Endothelial cell of umbilical vein (primary cell): Measurements from ENCODE around the gene TSPAN18. TPM values are rescaled to one million over a fixed set of nuclear protein-coding genes. Genes with fewer than 3 reads are reported as not detected.

ENCODE experiments used
- BruUV-seq: library from RNA; stranded (reverse); fragments of 400-500 nt; replicated peaks from 2 replicates; lab custom pipeline; 2021; lab: Mats Ljungman, UMichigan
- CTCF ChIA-PET: fragments of 300-600, 350-600 bp; sonication (Branson Sonifier 250); formaldehyde crosslinking; loops from one replicate; lab custom pipeline; 2021; ENCODE audit warnings: antibody characterized with exemption, inconsistent platforms; lab: Charles Lee
- POLR2A ChIA-PET: fragments of 300-600, 350-600 bp; sonication (Branson Sonifier 250); formaldehyde crosslinking; loops from one replicate; lab custom pipeline; 2021; ENCODE audit warnings: antibody characterized with exemption, inconsistent platforms; lab: Charles Lee
- DNase-seq: peaks from one replicate; pipeline ENCODE4 v3.0.0-alpha.2; 2011; ENCODE audit warnings: low read depth, low spot score
- FAIRE-seq: peaks from 2 replicates; lab custom pipeline; 2011; peaks lifted over from hg19 to GRCh38; lab: Jason Lieb, UNC
- H2AFZ ChIP-seq: 2 replicates; pipeline ENCODE4 v1.6.0; 2012; ENCODE audit warnings: low read depth, low read length, control low read depth, inconsistent platforms
- H3K27ac ChIP-seq: 2 replicates; pipeline ENCODE4 v1.5.1; 2011; ENCODE audit warnings: low read depth, mild to moderate bottlenecking, control low read depth, low read length, moderate library complexity; ENCODE audit not compliant: insufficient read depth
- H3K27me3 ChIP-seq, 2 experiments: 2 replicates each; pipeline versions ENCODE4 v1.6.0 to v1.6.1; 2011; ENCODE audit warnings: low read length in 2 of 2, mixed read lengths in 1 of 2; ENCODE audit not compliant: control insufficient read depth in 2 of 2, insufficient read depth in 2 of 2
- H3K36me3 ChIP-seq, 2 experiments: 2 replicates in 1 of 2; 3 replicates in 1 of 2; pipeline ENCODE4 v1.5.1; 2011; ENCODE audit warnings: low read length in 2 of 2, mild to moderate bottlenecking in 1 of 2, moderate library complexity in 1 of 2; ENCODE audit not compliant: control insufficient read depth in 2 of 2, insufficient read depth in 2 of 2; ENCODE audit errors: extremely low read depth in 1 of 2
- H3K4me1 ChIP-seq: 3 replicates; pipeline ENCODE4 v1.5.1; 2011; ENCODE audit warnings: mild to moderate bottlenecking, low read length; ENCODE audit not compliant: control insufficient read depth, insufficient read depth; ENCODE audit errors: extremely low read depth
- H3K4me2 ChIP-seq: 2 replicates; pipeline ENCODE4 v1.6.1; 2011; ENCODE audit warnings: low read length, control low read depth, mixed read lengths; ENCODE audit not compliant: insufficient read depth
- H3K4me3 ChIP-seq, 3 experiments: fragments of 200-600 bp in 1 of 3; sonication (generic), shearing (Covaris generic) in 1 of 3; replicated peaks in 1 of 3; 2 replicates each; pipeline ENCODE4 v1.5.1; 2011 to 2016; ENCODE audit warnings: control low read depth in 3 of 3, low read length in 3 of 3, mild to moderate bottlenecking in 2 of 3, inconsistent platforms in 1 of 3, low read depth in 1 of 3, moderate library complexity in 1 of 3; ENCODE audit not compliant: insufficient read depth in 1 of 3
- H3K79me2 ChIP-seq: 2 replicates; pipeline ENCODE4 v1.6.0; 2012; ENCODE audit warnings: low read length, inconsistent platforms; ENCODE audit not compliant: control insufficient read depth, insufficient read depth
- H3K9ac ChIP-seq: replicated peaks from 2 replicates; pipeline ENCODE3; 2011; ENCODE audit warnings: low read length, control low read depth; ENCODE audit not compliant: insufficient read depth; ENCODE audit errors: extremely low read depth
- H3K9me1 ChIP-seq: replicated peaks from 3 replicates; pipeline ENCODE4 v1.6.0; 2011; ENCODE audit warnings: mild to moderate bottlenecking, low read length; ENCODE audit not compliant: control insufficient read depth, insufficient read depth; ENCODE audit errors: extremely low read depth
- H3K9me3 ChIP-seq: replicated peaks from 2 replicates; pipeline ENCODE4 v1.5.1; 2012; ENCODE audit warnings: low read length, inconsistent platforms; ENCODE audit not compliant: control insufficient read depth, insufficient read depth
- H4K20me1 ChIP-seq: replicated peaks from 2 replicates; pipeline ENCODE3; 2011; ENCODE audit warnings: mild to moderate bottlenecking, low read length; ENCODE audit not compliant: control insufficient read depth, insufficient read depth; ENCODE audit errors: extremely low read depth
- CTCF ChIP-seq, 2 donors: IDR thresholded peaks; 1 replicate in 1 of 2; 2 replicates in 1 of 2; pipeline ENCODE4 v1.5.1; 2011; ENCODE audit warnings: low read length in 2 of 2, mild to moderate bottlenecking in 2 of 2, moderate library complexity in 2 of 2, control low read depth in 1 of 2, inconsistent platforms in 1 of 2, low read depth in 1 of 2; ENCODE audit not compliant: insufficient read depth in 1 of 2; ENCODE audit errors: extremely low read depth in 1 of 2
- EZH2 ChIP-seq: IDR thresholded peaks from 2 replicates; pipeline ENCODE4 v1.6.1; 2012; ENCODE audit warnings: borderline replicate concordance, low read depth, mild to moderate bottlenecking, moderate library complexity, low read length, inconsistent platforms; ENCODE audit not compliant: severe bottlenecking
- FOS ChIP-seq: IDR thresholded peaks from 2 replicates; pipeline ENCODE4 v1.6.1; 2011; ENCODE audit warnings: mild to moderate bottlenecking, low read length, moderate library complexity, borderline replicate concordance; ENCODE audit not compliant: insufficient read depth
- GATA2 ChIP-seq: IDR thresholded peaks from 2 replicates; pipeline ENCODE4 v1.7.0; 2011; ENCODE audit warnings: low read depth, mild to moderate bottlenecking, moderate library complexity, mixed read lengths, low read length; ENCODE audit not compliant: insufficient read length, insufficient read depth
- JUN ChIP-seq: IDR thresholded peaks from 2 replicates; pipeline ENCODE4 v1.6.1; 2011; ENCODE audit warnings: borderline replicate concordance, low read depth; ENCODE audit not compliant: insufficient read length, insufficient read depth
- MAX ChIP-seq: IDR thresholded peaks from 2 replicates; pipeline ENCODE4 v1.6.1; 2011; ENCODE audit not compliant: insufficient read depth, insufficient read length
- MYC ChIP-seq: IDR thresholded peaks from one replicate; pipeline ENCODE4 v1.6.1; 2011; ENCODE audit warnings: mild to moderate bottlenecking, low read depth, low read length
- POLR2A ChIP-seq: IDR thresholded peaks from 2 replicates; pipeline ENCODE4 v1.6.1; 2012; ENCODE audit warnings: low read depth, mild to moderate bottlenecking, control low read depth, low read length
- POLR2AphosphoS5 ChIP-seq: IDR thresholded peaks from 2 replicates; pipeline ENCODE4 v1.6.1; 2012; ENCODE audit warnings: low read depth, mild to moderate bottlenecking, control low read depth, low read length, moderate library complexity; ENCODE audit not compliant: insufficient read depth
- dilution Hi-C: fragments of 300-500 bp; cut with MboI; formaldehyde crosslinking; loops from one replicate; pipeline ENCODE4 v1.15.0; 2019; ENCODE audit warnings: low sequenced_read_pairs; ENCODE audit not compliant: extremely low pct_ligation_motif_present
- intact Hi-C: fragments of 100-400 bp; cut with micrococcal nuclease; formaldehyde crosslinking; loops from one replicate; pipeline ENCODE4 v1.10.0; 2022
- polyA plus RNA-seq, 4 experiments: library from polyadenylated mRNA; depleted of rRNA in 3 of 4; stranded (reverse) in 3 of 4; unstranded in 1 of 4; fragments of >200 nt; gene quantifications; 2 replicates each; pipeline versions ENCODE4 v1.2.1 to v1.2.3, GENCODE V29; 2011 to 2012; ENCODE audit warnings: missing spikeins in 1 of 4
- total RNA-seq: library from RNA; stranded (reverse); gene quantifications from 2 replicates; pipeline ENCODE4 v1.2.3, GENCODE V29; 2021

TSPAN18 gene
- total and polyA plus RNA-seq, 2 donors (not counting 3 experiments of a cell fraction or from before 2014, with no cell fraction given), result 32.2 to 118 TPM

GRCh38 chr11:44879432-44879831, 152.7 kb downstream of the TSPAN18 start:
- H3K9me3 ChIP-seq, result no peaks in the 10 kb centered on the region
- no peaks in the 10 kb centered on the region for H4K20me1 ChIP-seq
- no peaks in the 10 kb centered on the region for H3K9me1 ChIP-seq
- no peak for TF ChIP-seq GATA2
- no peak for TF ChIP-seq MYC
- no peak for TF ChIP-seq FOS
- TF ChIP-seq JUN, result no peak
- TF ChIP-seq EZH2, result no peak
- TF ChIP-seq CTCF (IDR thresholded peaks at IDR 0.05; ENCODE audit: extremely low read depth in 1 of 2, insufficient read depth in 1 of 2, low read depth in 1 of 2, low read length in 2 of 2), result no peak
- no peak for TF ChIP-seq POLR2AphosphoS5
- no peak for TF ChIP-seq POLR2A
- no peak for TF ChIP-seq MAX
- H3K4me2 ChIP-seq, result no peak overlapping the region
- H3K27me3 ChIP-seq, result no peaks in the 10 kb centered on the region
- DNase-seq (no peak), FAIRE-seq (no peak)
- ChIA-PET POLR2A (no interaction called here), CTCF (interaction anchor here (0.8 kb wide), 1 partner anchor 14 kb away, joined by 4 read pairs; no protein-coding TSS in a partner anchor)
- intact Hi-C loops (loop anchor here (5.0 kb wide), 1 partner anchor 57 kb away; no protein-coding TSS in a partner anchor), dilution Hi-C loops (no loop called here)
- no peak overlapping the region for H2AFZ ChIP-seq
- peaks cover 9% of the 10 kb centered on the region for H3K4me1 ChIP-seq
- no peaks in the 10 kb centered on the region for H3K79me2 ChIP-seq
- no TSS peak for BruUV-seq
- H3K4me3 ChIP-seq, result no peak overlapping the region
- peaks cover 0 to 6% of the 10 kb centered on the region in 2 experiments for H3K36me3 ChIP-seq
- no peak overlapping the region for H3K27ac ChIP-seq
- H3K9ac ChIP-seq, result no peak overlapping the region
